ENCODE data around the gene APOA4. TPM values are rescaled to one million over a fixed set of nuclear protein-coding genes. Genes with fewer than 3 reads are reported as not detected.

APOA4 gene
- total and polyA plus RNA-seq, 2 of the 13 experiments (the other 11 are each of a cell fraction or from before 2014, with no cell fraction given), result 3.8 to 7.2 TPM

DNA sequence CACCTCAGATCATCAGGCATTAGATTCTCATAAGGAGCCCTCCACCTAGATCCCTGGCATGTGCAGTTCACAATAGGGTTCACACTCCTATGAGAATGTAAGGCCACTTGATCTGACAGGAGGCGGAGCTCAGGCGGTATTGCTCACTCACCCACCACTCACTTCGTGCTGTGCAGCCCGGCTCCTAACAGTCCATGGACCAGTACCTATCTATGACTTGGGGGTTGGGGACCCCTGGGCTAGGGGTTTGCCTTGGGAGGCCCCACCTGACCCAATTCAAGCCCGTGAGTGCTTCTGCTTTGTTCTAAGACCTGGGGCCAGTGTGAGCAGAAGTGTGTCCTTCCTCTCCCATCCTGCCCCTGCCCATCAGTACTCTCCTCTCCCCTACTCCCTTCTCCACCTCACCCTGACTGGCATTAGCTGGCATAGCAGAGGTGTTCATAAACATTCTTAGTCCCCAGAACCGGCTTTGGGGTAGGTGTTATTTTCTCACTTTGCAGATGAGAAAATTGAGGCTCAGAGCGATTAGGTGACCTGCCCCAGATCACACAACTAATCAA is 8.8 kb upstream of the APOA4 start (continued):
- TF ChIP-seq, protein P1, sequence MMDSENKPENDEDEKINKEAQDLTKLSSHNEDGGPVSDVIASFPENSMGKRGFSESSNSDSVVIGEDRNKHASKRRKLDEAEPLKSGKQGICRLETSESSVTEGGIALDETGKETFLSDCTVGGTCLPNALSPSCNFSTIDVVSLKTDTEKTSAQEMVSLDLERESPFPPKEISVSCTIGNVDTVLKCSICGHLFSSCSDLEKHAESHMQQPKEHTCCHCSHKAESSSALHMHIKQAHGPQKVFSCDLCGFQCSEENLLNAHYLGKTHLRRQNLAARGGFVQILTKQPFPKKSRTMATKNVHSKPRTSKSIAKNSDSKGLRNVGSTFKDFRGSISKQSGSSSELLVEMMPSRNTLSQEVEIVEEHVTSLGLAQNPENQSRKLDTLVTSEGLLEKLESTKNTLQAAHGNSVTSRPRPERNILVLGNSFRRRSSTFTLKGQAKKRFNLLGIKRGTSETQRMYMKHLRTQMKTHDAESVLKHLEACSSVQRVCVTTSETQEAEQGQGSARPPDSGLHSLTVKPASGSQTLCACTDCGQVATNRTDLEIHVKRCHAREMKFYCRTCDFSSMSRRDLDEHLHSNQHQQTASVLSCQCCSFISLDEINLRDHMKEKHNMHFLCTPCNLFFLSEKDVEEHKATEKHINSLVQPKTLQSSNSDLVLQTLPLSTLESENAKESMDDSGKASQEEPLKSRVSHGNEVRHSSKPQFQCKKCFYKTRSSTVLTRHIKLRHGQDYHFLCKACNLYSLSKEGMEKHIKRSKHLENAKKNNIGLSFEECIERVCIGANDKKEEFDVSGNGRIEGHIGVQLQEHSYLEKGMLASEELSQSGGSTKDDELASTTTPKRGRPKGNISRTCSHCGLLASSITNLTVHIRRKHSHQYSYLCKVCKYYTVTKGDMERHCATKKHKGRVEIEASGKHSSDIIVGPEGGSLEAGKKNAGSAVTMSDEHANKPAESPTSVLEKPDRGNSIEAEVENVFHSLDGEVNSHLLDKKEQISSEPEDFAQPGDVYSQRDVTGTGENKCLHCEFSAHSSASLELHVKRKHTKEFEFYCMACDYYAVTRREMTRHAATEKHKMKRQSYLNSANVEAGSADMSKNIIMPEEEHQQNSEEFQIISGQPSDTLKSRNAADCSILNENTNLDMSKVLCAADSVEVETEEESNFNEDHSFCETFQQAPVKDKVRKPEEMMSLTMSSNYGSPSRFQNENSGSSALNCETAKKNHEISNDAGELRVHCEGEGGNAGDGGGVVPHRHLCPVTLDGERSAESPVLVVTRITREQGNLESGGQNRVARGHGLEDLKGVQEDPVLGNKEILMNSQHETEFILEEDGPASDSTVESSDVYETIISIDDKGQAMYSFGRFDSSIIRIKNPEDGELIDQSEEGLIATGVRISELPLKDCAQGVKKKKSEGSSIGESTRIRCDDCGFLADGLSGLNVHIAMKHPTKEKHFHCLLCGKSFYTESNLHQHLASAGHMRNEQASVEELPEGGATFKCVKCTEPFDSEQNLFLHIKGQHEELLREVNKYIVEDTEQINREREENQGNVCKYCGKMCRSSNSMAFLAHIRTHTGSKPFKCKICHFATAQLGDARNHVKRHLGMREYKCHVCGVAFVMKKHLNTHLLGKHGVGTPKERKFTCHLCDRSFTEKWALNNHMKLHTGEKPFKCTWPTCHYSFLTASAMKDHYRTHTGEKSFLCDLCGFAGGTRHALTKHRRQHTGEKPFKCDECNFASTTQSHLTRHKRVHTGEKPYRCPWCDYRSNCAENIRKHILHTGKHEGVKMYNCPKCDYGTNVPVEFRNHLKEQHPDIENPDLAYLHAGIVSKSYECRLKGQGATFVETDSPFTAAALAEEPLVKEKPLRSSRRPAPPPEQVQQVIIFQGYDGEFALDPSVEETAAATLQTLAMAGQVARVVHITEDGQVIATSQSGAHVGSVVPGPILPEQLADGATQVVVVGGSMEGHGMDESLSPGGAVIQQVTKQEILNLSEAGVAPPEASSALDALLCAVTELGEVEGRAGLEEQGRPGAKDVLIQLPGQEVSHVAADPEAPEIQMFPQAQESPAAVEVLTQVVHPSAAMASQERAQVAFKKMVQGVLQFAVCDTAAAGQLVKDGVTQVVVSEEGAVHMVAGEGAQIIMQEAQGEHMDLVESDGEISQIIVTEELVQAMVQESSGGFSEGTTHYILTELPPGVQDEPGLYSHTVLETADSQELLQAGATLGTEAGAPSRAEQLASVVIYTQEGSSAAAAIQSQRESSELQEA (CRISPR knock-in tag; IDR thresholded peaks at IDR 0.05; ENCODE audit: not compliant biosample characterization), result no peak
- TF ChIP-seq KLF6 (CRISPR knock-in tag; IDR thresholded peaks at IDR 0.05) (0 out of 2 replicates have a peak, but pooled peaks have one; percentile 15), YY1 (IDR thresholded peaks at IDR 0.05; ENCODE audit: insufficient read depth, insufficient replicate concordance, low read depth, low read length) (no peak), ZBTB7B (CRISPR knock-in tag; IDR thresholded peaks at IDR 0.05) (no peak), ZNF274 (CRISPR knock-in tag; IDR thresholded peaks at IDR 0.05) (no peak; the same call in 1 of the 2 replicates), ZNF619 (CRISPR knock-in tag; IDR thresholded peaks at IDR 0.05) (no peak; the same call in 1 of the 2 replicates), HOXA5 (CRISPR knock-in tag; IDR thresholded peaks at IDR 0.05) (no peak), NFYC (CRISPR knock-in tag; IDR thresholded peaks at IDR 0.05) (no peak), TCF7 (IDR thresholded peaks at IDR 0.05; ENCODE audit: low read depth) (no peak), ZNF484 (CRISPR knock-in tag; IDR thresholded peaks at IDR 0.05; ENCODE audit: borderline replicate concordance, low read depth) (no peak), KDM2A (CRISPR knock-in tag; IDR thresholded peaks at IDR 0.05; ENCODE audit: borderline replicate concordance, low read depth) (no peak; the same call in 1 of the 2 replicates), SOX6 (IDR thresholded peaks at IDR 0.05) (no peak), SOX6 (CRISPR knock-in tag; IDR thresholded peaks at IDR 0.05) (no peak)
- TF ChIP-seq, protein P2, sequence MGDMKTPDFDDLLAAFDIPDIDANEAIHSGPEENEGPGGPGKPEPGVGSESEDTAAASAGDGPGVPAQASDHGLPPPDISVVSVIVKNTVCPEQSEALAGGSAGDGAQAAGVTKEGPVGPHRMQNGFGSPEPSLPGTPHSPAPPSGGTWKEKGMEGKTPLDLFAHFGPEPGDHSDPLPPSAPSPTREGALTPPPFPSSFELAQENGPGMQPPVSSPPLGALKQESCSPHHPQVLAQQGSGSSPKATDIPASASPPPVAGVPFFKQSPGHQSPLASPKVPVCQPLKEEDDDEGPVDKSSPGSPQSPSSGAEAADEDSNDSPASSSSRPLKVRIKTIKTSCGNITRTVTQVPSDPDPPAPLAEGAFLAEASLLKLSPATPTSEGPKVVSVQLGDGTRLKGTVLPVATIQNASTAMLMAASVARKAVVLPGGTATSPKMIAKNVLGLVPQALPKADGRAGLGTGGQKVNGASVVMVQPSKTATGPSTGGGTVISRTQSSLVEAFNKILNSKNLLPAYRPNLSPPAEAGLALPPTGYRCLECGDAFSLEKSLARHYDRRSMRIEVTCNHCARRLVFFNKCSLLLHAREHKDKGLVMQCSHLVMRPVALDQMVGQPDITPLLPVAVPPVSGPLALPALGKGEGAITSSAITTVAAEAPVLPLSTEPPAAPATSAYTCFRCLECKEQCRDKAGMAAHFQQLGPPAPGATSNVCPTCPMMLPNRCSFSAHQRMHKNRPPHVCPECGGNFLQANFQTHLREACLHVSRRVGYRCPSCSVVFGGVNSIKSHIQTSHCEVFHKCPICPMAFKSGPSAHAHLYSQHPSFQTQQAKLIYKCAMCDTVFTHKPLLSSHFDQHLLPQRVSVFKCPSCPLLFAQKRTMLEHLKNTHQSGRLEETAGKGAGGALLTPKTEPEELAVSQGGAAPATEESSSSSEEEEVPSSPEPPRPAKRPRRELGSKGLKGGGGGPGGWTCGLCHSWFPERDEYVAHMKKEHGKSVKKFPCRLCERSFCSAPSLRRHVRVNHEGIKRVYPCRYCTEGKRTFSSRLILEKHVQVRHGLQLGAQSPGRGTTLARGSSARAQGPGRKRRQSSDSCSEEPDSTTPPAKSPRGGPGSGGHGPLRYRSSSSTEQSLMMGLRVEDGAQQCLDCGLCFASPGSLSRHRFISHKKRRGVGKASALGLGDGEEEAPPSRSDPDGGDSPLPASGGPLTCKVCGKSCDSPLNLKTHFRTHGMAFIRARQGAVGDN (CRISPR knock-in tag; IDR thresholded peaks at IDR 0.05), result peak; percentile 55; the same call in 1 of the 2 replicates
- TF ChIP-seq, protein P3, sequence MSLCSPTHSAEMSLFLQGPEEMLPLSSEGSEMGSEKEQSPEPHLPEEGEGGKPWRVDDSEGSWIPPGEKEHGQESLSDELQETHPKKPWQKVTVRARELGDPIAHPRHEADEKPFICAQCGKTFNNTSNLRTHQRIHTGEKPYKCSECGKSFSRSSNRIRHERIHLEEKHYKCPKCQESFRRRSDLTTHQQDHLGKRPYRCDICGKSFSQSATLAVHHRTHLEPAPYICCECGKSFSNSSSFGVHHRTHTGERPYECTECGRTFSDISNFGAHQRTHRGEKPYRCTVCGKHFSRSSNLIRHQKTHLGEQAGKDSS (CRISPR knock-in tag; IDR thresholded peaks at IDR 0.05; ENCODE audit: borderline replicate concordance, low read depth), result no peak
- TF ChIP-seq, protein P4, sequence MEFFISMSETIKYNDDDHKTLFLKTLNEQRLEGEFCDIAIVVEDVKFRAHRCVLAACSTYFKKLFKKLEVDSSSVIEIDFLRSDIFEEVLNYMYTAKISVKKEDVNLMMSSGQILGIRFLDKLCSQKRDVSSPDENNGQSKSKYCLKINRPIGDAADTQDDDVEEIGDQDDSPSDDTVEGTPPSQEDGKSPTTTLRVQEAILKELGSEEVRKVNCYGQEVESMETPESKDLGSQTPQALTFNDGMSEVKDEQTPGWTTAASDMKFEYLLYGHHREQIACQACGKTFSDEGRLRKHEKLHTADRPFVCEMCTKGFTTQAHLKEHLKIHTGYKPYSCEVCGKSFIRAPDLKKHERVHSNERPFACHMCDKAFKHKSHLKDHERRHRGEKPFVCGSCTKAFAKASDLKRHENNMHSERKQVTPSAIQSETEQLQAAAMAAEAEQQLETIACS (CRISPR knock-in tag; IDR thresholded peaks at IDR 0.05), result no peak

Data from HepG2 (cell line).